ENCODE results near the gene PRKCZ. TPM values are rescaled to one million over a fixed set of nuclear protein-coding genes. Genes with fewer than 3 reads are reported as not detected.

PRKCZ gene
- total RNA-seq, 1 experiment from 2014 or later: 56.8 TPM

- TF ChIP-seq EZH2 (IDR thresholded peaks at IDR 0.05; ENCODE audit: low read length, unreplicated experiment): no peak
- no peak for TF ChIP-seq EZH2phosphoT487 (IDR thresholded peaks at IDR 0.05; ENCODE audit: borderline replicate concordance, low read length)
- TF ChIP-seq CTCF (conservative IDR thresholded peaks at IDR 0.05; ENCODE audit: low read depth, low read length): no peak
- ATAC-seq (no peak), DNase-seq (no peak)
- Histone ChIP-seq H3K27ac (ENCODE audit: low read length) (no peak overlapping the region), H3K4me1 (ENCODE audit: insufficient read depth, low read length) (no peaks in the 10 kb centered on the region), H3K27me3 (ENCODE audit: low read length) (no peaks in the 10 kb centered on the region), H2AFZ (ENCODE audit: low read length) (no peak overlapping the region), H3F3A (ENCODE audit: low read length, unreplicated experiment) (no peaks in the 10 kb centered on the region), H3K9ac (ENCODE audit: low read length) (no peak overlapping the region), H4K20me1 (ENCODE audit: low read length) (no peaks in the 10 kb centered on the region), H3K4me3 (ENCODE audit: low read length) (no peak overlapping the region), H3K4me2 (ENCODE audit: low read length) (no peak overlapping the region), H3K9me3 (ENCODE audit: low read length) (peaks cover 16% of the 10 kb centered on the region; the same call in 1 of the 2 replicates), H3K79me2 (ENCODE audit: low read length) (no peaks in the 10 kb centered on the region), H3K9me2 (replicated peaks; ENCODE audit: low read length) (no peaks in the 10 kb centered on the region), H3K36me3 (ENCODE audit: low read depth, low read length) (peaks cover 26% of the 10 kb centered on the region)
- POLR2A ChIA-PET (ENCODE audit: unreplicated experiment): no interaction called here
- no TSS peak for BruUV-seq (replicated peaks)
- CTCF ChIA-PET: no interaction called here
- intact Hi-C loops (cut with micrococcal nuclease): no loop called here
These were observed 45.2 kb downstream of the PRKCZ start for GRCh38 chr1:2095394-2095793.

GRCh38 chr1:2095981-2096736 is 45.9 kb downstream of the PRKCZ start:
- Histone ChIP-seq H3K9me3 (ENCODE audit: low read length) (peaks cover 16% of the 10 kb centered on the region; the same call in 1 of the 2 replicates), H3K27ac (ENCODE audit: low read length) (no peak overlapping the region), H2AFZ (ENCODE audit: low read length) (no peak overlapping the region), H3K4me1 (ENCODE audit: insufficient read depth, low read length) (no peaks in the 10 kb centered on the region), H4K20me1 (ENCODE audit: low read length) (no peaks in the 10 kb centered on the region), H3K9ac (ENCODE audit: low read length) (no peak overlapping the region), H3K27me3 (ENCODE audit: low read length) (no peaks in the 10 kb centered on the region), H3K9me2 (replicated peaks; ENCODE audit: low read length) (no peaks in the 10 kb centered on the region), H3K79me2 (ENCODE audit: low read length) (no peaks in the 10 kb centered on the region), H3F3A (ENCODE audit: low read length, unreplicated experiment) (no peaks in the 10 kb centered on the region), H3K36me3 (ENCODE audit: low read depth, low read length) (peaks cover 26% of the 10 kb centered on the region), H3K4me3 (ENCODE audit: low read length) (no peak overlapping the region), H3K4me2 (ENCODE audit: low read length) (no peak overlapping the region)
- POLR2A ChIA-PET (ENCODE audit: unreplicated experiment): no interaction called here
- no TSS peak for BruUV-seq (replicated peaks)
- intact Hi-C loops (cut with micrococcal nuclease): no loop called here
- ATAC-seq (no peak), DNase-seq (no peak)
- no peak for TF ChIP-seq EZH2phosphoT487 (IDR thresholded peaks at IDR 0.05; ENCODE audit: borderline replicate concordance, low read length)
- no peak for TF ChIP-seq EZH2 (IDR thresholded peaks at IDR 0.05; ENCODE audit: low read length, unreplicated experiment)
- no peak for TF ChIP-seq CTCF (conservative IDR thresholded peaks at IDR 0.05; ENCODE audit: low read depth, low read length)
- CTCF ChIA-PET: no interaction called here

Measured in PC-3 (cell line).